Mucosa of descending colon (tissue), 3 donors: ENCODE results near the gene PRSS8. TPM values are rescaled to one million over a fixed set of nuclear protein-coding genes. Genes with fewer than 3 reads are reported as not detected.
A peak's percentile ranks its signal among the peaks of the same experiment; 100 is the strongest.
"Not testable (repeated sequence)": the region's sequence is repeated elsewhere in the genome, so short reads cannot be mapped to it uniquely, and the experiment has no call there.

Experiments
- ATAC-seq: fragments of 200-7000 bp; cut with Tn5 transposase; one replicate; pipeline ENCODE4 v1.9.1; 2020; ENCODE audit warnings: mild to moderate bottlenecking, moderate library complexity
- DNase-seq, 3 donors: peaks; one replicate each; pipeline ENCODE4 v3.0.0-alpha.2; 2020
- H3K36me3 ChIP-seq: fragments of 200-600 bp; one replicate; pipeline ENCODE4 v1.8.0; 2021; ENCODE audit warnings: low read depth, mild to moderate bottlenecking
- H3K4me1 ChIP-seq: fragments of 200-600 bp; one replicate; pipeline ENCODE4 v1.8.0; 2021; ENCODE audit warnings: low read depth, mild to moderate bottlenecking
- H3K4me3 ChIP-seq: fragments of 200-600 bp; one replicate; pipeline ENCODE4 v1.8.0; 2021; ENCODE audit warnings: mild to moderate bottlenecking
- H3K9me3 ChIP-seq: fragments of 200-600 bp; one replicate; pipeline ENCODE4 v1.8.0; 2021; ENCODE audit warnings: mild to moderate bottlenecking
- intact Hi-C, 2 donors: fragments of 100-400 bp; cut with DNase I in 1 of 2; cut with micrococcal nuclease in 1 of 2; formaldehyde crosslinking; loops; one replicate each; pipeline versions ENCODE4 v1.11.0 to v1.11.1; 2022; cut with DNase I, micrococcal nuclease
- total RNA-seq, 3 donors: library from RNA; stranded (reverse); fragmentation: NEBNext Ultra II Directional in 2 of 3; extraction: Animal tissue kit (Norgen Biotek cat#: 25700) in 2 of 3; gene quantifications; one replicate each; pipeline versions ENCODE4 v1.2.1 to v1.2.4, GENCODE V29; 2021 to 2023
- TF ChIP-seq, protein P1 (sequence below): fragments of 200-600 bp; IDR thresholded peaks from one replicate; pipeline ENCODE4 v1.8.0; 2022; ENCODE audit warnings: antibody characterized with exemption, mild to moderate bottlenecking
- donor health status: DM: no; HTN: no; CAD: no; lungs with moderate emphysema.
- donor health status: DM: no; HTN: no; CAD: no.
- donor health status: DM: no; HTN: yes; CAD: no.

PRSS8 gene
- total RNA-seq, 3 donors from 2014 or later: 163 to 482 (median 422) TPM

DNA sequence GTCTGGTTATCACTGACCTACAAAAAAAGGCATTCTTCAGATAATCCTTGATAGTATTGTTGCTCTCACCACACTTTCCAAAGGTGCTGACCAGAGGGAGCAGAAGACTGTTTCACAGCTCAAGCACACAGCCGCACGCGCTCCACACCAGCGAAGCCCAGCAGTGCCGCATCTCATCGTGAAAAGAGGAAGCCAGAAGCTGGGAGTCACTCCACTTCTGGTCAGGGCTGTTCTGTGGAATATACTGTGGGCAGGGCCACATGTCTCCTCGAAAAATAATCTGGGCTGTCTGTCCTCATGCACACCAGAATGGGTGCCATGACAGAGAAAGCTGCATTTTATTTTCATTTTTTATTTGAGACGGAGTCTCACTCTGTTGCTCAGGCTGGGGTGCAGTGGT is 21.6 kb upstream of the PRSS8 start:
- intact Hi-C loops: no loop called here
- TF ChIP-seq, protein P1, sequence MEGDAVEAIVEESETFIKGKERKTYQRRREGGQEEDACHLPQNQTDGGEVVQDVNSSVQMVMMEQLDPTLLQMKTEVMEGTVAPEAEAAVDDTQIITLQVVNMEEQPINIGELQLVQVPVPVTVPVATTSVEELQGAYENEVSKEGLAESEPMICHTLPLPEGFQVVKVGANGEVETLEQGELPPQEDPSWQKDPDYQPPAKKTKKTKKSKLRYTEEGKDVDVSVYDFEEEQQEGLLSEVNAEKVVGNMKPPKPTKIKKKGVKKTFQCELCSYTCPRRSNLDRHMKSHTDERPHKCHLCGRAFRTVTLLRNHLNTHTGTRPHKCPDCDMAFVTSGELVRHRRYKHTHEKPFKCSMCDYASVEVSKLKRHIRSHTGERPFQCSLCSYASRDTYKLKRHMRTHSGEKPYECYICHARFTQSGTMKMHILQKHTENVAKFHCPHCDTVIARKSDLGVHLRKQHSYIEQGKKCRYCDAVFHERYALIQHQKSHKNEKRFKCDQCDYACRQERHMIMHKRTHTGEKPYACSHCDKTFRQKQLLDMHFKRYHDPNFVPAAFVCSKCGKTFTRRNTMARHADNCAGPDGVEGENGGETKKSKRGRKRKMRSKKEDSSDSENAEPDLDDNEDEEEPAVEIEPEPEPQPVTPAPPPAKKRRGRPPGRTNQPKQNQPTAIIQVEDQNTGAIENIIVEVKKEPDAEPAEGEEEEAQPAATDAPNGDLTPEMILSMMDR: no peak
- DNase-seq (no peak), ATAC-seq (peak; percentile 49)
- Histone ChIP-seq H3K4me3 (no peak overlapping the region), H3K36me3 (no peaks in the 10 kb centered on the region), H3K9me3 (no peaks in the 10 kb centered on the region), H3K4me1 (no peaks in the 10 kb centered on the region)

DNA sequence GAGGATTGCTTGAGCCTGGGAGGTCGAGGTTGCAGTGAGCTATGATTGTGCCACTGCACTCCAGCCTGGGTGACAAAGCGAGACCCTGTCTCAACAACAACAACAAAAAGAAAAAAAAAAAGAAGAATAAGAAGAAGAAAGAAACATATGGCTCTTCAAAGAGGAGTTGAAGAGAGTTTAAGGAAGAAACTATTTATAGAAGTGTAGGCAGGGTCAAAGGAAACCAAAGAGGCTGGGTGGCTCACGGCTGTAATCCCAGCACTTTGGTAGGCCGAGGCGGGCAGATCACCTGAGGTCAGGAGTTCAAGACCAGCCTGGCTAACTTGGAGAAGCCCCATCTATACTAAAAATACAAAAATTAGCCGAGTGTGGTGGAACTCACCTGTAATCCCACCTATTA is 15.4 kb upstream of the PRSS8 start:
- H3K4me1 ChIP-seq, intact Hi-C loops, ATAC-seq, DNase-seq, H3K4me3 ChIP-seq, H3K36me3 ChIP-seq, H3K9me3 ChIP-seq: not testable (repeated sequence)

DNA sequence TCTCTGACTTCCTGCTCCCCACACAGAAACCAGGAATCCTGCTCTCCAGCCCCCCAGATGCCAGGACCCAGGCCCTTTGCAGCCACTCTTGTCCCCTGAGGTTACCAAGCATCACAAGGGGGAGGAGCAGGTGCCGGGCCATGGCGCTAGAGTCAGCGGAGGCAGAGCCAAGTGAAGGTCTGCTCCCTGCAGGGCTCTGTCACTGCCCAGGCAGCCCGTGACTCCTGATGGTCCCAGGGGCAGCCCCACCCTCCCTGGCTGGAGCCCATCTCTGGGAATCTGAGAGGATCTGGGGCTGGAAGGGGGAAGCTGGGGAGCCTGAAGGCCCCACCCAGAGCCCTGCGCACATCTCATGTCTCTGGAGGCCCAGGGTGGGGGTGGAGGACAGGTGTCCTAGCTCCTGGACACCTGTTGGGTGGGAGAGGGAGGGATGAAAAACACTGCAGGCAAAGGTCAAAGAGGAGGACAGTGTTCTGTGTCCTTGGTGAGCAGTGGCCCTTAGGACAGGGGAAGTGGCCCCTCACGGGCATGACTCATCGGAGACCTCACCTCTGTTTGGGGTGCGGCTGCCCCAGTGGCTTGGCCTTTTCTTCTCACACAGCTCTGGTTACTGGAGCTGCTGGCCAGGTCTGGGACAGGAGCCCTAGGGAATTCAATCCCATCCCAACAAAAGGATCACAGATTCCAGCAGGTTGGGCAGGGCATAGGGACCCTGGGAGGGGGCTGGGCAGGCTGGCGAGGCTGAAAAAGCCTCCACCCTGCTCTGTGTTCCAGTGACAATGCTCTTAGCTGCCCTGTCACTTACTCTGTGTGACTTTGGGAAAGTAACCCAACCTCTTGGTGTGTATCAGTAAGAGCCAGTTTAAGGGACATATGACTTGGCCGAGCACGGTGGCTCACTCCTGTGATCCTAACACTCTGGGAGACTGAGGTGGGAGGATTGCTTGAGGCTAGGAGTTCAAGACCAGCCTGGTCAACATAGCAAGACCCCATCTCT is 14.7 kb upstream of the PRSS8 start, which contains the start of gene PRSS36:
Gene PRSS36 (minus strand): TSS at position 173 of the 997 bp plus-strand sequence. CDS start 31 bp downstream, at position 142.
- no peak for DNase-seq

DNA sequence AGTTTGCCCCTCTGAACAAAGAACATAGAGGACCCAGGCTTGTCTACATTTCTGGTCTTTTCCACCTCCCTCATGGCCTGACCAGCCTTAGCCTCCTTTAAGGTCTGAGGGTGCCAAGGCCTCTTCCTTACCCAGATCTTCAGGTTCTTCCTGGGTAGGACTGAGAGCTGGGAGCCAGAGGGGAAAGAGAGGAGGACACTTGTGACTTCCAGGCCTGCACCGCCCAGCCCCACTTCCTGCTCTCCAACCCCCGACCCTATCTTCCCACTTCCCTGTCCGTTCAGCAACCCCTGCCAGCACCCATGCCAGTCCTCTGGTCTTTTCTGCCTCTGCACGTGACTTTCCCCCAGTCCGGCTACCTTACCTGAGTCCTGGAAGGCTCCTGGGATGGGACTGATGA is 13.8 kb upstream of the PRSS8 start:
- Histone ChIP-seq H3K9me3 (no peaks in the 10 kb centered on the region), H3K36me3 (no peaks in the 10 kb centered on the region), H3K4me1 (no peaks in the 10 kb centered on the region), H3K4me3 (no peak overlapping the region)
- TF ChIP-seq, protein P1: no peak
- no peak for DNase-seq
- intact Hi-C loops: loop anchor here in 1 of 2 donors (10.0 kb wide), 1 partner anchor 165 kb away; the partner anchor contains the start of gene HSD3B7
- ATAC-seq: no peak

More for the DNA sequence above, 14.7 kb upstream of the PRSS8 start, which contains the start of gene PRSS36:
- Histone ChIP-seq H3K9me3 (no peaks in the 10 kb centered on the region), H3K4me3 (no peak within 1 kb of the TSS), H3K36me3 (no peaks in the 10 kb centered on the region), H3K4me1 (no peaks in the 10 kb centered on the region)
- intact Hi-C loops: loop anchor here in 1 of 2 donors (10.0 kb wide), 1 partner anchor 165 kb away; the partner anchor contains the start of gene HSD3B7
- TF ChIP-seq, protein P1: no peak
- peak; percentile 12 for ATAC-seq

DNA sequence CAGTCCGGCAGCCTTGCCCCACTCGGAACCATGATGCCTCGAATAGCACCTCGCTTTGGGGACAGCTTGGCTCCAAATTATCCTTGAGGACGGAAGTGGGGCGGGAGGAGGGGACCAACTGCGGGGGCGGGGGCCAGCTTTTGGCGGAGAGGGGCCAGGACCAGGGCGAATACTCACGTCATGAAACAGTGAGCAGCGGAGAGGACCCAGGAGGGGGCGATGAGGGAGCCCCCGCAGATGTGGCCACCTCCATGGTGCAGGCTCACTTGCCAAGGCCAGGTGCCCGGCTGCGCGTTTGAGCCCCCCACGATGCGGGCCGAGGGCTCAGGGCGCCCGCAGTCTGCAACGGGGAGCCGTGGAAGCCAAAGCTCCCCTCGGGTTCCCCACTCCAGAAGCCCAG is 13.4 kb upstream of the PRSS8 start:
- Histone ChIP-seq H3K36me3 (no peaks in the 10 kb centered on the region), H3K4me1 (no peaks in the 10 kb centered on the region), H3K9me3 (no peaks in the 10 kb centered on the region), H3K4me3 (no peak overlapping the region)
- ATAC-seq (no peak), DNase-seq (peak in 1 of 3 donors; percentile 53)
- TF ChIP-seq, protein P1: no peak
- intact Hi-C loops: loop anchor here in 1 of 2 donors (10.0 kb wide), 1 partner anchor 164 kb away; the partner anchor contains the start of gene HSD3B7

DNA sequence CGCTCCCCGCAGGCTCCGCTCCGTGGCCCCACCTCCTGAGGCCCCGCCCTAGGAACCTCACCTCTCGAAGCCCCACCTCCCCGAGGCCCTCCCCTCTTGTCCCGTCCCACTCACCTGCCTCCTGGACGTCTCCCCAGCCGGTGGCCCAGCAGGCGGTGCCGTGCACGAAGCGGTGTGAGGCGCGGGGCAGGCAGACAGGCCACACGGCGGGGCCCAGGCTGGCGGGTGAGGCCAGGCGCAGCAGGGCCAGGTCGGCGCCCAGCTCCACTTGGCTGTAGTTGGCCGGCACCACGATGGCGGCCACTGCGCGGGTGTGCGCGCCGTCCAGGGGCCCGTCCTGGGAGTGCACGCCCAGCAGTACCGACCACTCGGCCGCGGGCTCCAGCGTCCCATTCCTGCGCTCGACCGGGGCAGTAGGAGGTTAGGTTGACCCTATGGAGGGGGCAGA is 12.8 kb upstream of the PRSS8 start:
- H3K4me1 ChIP-seq: no peaks in the 10 kb centered on the region
- intact Hi-C loops: loop anchor here in 1 of 2 donors (10.0 kb wide), 1 partner anchor 164 kb away; the partner anchor contains the start of gene HSD3B7
- no peaks in the 10 kb centered on the region for H3K9me3 ChIP-seq
- peak; percentile 85 to 90 (median 87) for DNase-seq
- TF ChIP-seq, protein P1: no peak
- no peaks in the 10 kb centered on the region for H3K36me3 ChIP-seq
- H3K4me3 ChIP-seq: no peak overlapping the region
- peak; percentile 95 for ATAC-seq
